RPMI8226 (cell line): Measurements from ENCODE around the gene IQCH.

Experiments used
- DNase-seq: peaks from one replicate; pipeline ENCODE4 v3.0.0-alpha.2; 2015

The IQCH gene

GRCh38 chr15:67458331-67459029, 203.9 kb downstream of the IQCH start:
- DNase-seq, result no peak

GRCh38 chr15:67460521-67460920, 205.9 kb downstream of the IQCH start:
- DNase-seq, result no peak

GRCh38 chr15:67461735-67462134, 207.1 kb downstream of the IQCH start:
- DNase-seq, result no peak

GRCh38 chr15:67462875-67463274, 208.3 kb downstream of the IQCH start:
- no peak for DNase-seq

GRCh38 chr15:67463488-67463887, 208.9 kb downstream of the IQCH start:
- DNase-seq, result no peak

GRCh38 chr15:67465196-67465952, 210.8 kb downstream of the IQCH start:
- no peak for DNase-seq

- DNase-seq, result no peak
These were observed 213.8 kb downstream of the IQCH start for GRCh38 chr15:67468416-67468815.

GRCh38 chr15:67469680-67470079, 215.1 kb downstream of the IQCH start:
- DNase-seq, result no peak

GRCh38 chr15:67472957-67473356, 218.4 kb downstream of the IQCH start:
- no peak for DNase-seq

GRCh38 chr15:67474405-67475110, 220.0 kb downstream of the IQCH start:
- DNase-seq, result no peak

GRCh38 chr15:67479781-67480505, 225.4 kb downstream of the IQCH start:
- DNase-seq, result no peak

GRCh38 chr15:67480741-67481140, 226.2 kb downstream of the IQCH start:
- no peak for DNase-seq

- DNase-seq, result no peak
These were observed 227.1 kb downstream of the IQCH start for GRCh38 chr15:67481680-67482079.

- no peak for DNase-seq
These were observed 241.0 kb downstream of the IQCH start for GRCh38 chr15:67495585-67495984.

- peak; percentile 21 for DNase-seq
These were observed 246.7 kb downstream of the IQCH start for GRCh38 chr15:67501177-67501835.

GRCh38 chr15:67501836-67502461, 247.4 kb downstream of the IQCH start:
- DNase-seq, result no peak

- DNase-seq, result no peak
These were observed 249.5 kb downstream of the IQCH start for GRCh38 chr15:67504056-67504455.

- DNase-seq, result no peak
These were observed 250.2 kb downstream of the IQCH start for GRCh38 chr15:67504796-67505195.

GRCh38 chr15:67505675-67506572, 251.3 kb downstream of the IQCH start:
- DNase-seq, result peak; percentile 14

GRCh38 chr15:67506775-67507747, 252.5 kb downstream of the IQCH start:
- DNase-seq, result no peak
